Stimulated activated CD8-positive, alpha-beta memory T cell treated with anti-CD3 and anti-CD28 coated beads, Interleukin-4, amount 100 ng/mL, for 24 hours (primary cell): ENCODE data around the gene TSC22D3.
"Not testable (repeated sequence)": the region's sequence is repeated elsewhere in the genome, so short reads cannot be mapped to it uniquely, and the experiment has no call there.

Experiments
- DNase-seq: peaks from one replicate; pipeline ENCODE4 v3.0.0-alpha.2; 2020; ENCODE audit warnings: low read depth

Gene TSC22D3

DNA sequence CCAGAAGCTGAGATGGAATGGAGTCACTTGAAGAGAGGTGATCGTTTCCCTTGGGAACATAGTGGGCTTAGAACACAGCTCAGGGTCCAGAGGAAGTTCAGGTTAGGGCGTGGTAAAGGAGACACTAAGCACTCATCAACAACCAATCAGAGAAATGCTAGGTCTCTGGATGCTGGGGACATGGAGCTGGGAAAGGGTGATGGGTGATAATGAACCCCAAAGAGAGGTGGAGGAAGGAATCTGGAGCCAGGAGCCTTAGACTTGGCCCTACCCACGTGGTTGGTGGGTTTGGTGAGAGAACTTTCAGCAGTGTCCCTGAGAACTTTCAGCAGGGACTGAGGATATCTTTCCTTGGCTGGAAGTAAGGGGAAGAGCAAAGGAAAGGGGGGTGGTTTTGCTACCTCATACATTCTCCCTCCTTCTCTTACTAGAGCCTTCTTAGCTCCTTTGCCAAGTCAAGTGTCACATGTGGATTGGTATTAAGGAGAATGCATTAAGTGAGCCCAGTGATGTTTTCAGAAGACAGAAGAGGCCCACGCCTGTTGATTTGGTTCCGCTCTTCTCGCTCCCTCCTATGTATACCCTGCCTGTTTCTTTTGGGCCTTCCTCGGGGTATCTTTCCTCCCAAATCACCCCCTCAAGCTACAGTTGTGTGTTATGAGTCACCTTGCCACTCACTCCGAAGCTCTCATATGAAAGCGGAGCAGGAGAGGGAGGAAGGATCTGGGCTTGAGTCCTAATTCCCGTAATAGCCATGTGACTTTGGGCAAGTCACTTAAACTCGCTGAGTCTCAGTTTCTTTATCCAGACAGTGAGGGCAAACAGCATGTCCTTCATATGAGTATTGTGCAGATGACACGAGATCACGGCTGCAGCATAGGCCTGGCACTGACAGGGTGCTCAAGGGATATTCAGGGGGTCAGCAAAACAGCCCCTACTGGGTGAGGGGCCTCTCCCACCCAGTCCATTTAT is 63.1 kb downstream of the TSC22D3 start:
- DNase-seq, result no peak

DNA sequence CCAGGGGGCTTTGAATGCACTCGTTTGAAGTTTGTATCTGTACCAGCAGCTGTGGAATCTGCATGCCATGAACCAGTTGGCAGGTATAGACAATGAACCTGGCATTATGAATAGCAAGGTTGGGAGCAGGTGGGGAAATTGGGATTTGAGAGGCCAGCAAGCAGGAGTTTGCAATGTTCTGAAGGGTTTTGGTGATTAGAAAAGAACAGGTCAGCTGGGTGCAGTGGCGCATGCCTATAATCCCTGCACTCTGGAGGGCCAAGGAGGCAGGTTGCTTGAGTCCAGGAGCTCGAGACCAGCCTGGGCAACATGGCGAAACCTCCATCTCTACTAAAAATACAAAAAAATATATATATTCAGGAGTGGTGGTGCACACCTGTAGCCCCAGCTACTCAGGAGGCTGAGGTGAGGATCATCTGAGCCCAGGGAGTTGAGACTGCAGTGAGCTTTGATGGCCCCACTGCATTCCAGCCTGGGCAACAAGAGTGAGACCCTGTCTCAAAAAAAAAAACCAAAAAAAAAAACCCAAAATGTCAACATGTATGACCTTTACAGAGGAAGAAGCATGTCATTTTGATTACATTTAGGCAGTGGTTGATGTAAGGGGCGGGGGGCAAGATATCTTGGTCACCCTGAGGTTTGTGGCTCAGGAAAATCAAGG is 63.9 kb downstream of the TSC22D3 start:
- no peak for DNase-seq

- DNase-seq, result no peak
Observed at GRCh38 chrX:107710617-107711391, 64.8 kb downstream of the TSC22D3 start.

DNA sequence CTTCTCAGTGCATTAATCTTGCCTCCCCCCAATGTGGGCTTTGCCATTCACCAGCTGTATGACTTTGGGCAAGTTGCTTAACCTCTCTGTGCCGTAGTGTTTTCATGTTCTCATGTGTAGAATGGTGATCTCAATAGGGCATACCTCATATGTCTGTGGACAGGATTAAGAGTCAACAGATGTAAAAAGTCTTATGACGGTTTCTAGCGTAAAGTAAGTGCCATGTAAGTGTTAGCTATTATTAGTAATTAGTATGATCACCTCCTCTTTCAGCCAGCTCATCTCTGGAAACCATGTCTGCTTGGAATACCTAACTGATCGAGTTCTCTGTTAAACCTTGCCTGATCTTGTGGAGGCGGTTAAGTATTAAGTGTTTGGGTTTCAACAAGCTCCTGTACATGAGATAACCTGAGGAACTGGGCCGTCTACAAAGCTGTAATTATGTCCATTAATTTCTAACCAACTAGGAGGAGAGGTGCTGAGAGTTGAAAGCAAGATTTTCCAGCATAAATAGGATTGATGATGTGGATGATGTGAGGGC is 66.3 kb downstream of the TSC22D3 start:
- DNase-seq, result no peak

GRCh38 chrX:107708762-107709161 is 66.8 kb downstream of the TSC22D3 start:
- DNase-seq, result no peak

- DNase-seq, result no peak
Observed at GRCh38 chrX:107707866-107708265, 67.7 kb downstream of the TSC22D3 start.

- DNase-seq, result no peak
Observed at GRCh38 chrX:107706309-107706708, 69.3 kb downstream of the TSC22D3 start.

- no peak for DNase-seq
Observed at GRCh38 chrX:107704587-107704986, 71.0 kb downstream of the TSC22D3 start.

DNA sequence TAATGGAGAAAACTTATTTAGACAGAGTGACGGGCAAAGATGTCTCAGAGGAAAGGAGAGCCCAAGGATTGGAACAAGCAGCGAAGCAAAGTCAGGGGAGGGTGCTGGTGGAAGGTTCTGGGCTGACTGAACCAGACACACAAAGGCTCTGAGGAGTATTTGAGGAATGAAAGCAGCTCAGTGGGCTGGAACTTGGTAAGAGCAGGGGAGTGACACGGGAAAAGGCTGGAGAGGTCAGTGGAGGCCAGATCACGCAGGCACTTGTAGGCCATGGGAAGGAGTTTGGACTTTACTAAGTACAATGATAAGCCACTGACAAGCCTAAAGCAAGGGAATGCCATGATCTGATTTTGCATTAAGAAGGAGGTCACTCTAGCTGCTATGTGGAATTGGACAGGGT is 71.4 kb downstream of the TSC22D3 start:
- no peak for DNase-seq

DNA sequence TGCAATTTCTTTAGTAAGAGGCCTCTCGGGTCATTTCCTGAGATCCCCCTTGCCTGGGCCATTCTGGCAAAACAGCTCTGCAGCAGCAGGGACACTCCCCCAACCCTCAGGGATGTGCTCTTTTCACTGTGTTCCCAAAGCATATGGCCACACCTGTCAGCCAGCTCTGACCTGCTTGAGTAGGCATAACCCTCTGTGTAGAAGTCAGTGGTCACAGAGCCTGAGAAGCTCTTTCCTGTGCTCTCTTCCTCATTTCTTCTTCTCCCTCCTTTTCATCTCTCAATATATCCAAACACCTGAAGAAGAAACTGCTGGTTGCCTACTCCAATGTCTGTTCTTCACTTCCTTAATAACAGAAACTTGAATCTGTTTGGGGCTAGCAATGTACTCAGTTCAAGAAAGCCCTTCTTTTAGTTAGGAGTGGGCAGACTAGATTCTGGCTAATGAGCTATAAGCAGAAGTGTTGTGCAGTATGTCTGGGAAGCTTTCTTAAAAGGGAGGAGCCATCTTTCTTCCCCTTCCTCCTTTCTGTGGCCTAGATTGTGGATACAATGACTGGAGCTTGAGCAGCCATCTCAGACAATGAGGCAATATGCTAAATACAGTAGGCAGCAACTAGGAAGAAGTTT is 74.0 kb downstream of the TSC22D3 start:
- DNase-seq, result no peak

DNA sequence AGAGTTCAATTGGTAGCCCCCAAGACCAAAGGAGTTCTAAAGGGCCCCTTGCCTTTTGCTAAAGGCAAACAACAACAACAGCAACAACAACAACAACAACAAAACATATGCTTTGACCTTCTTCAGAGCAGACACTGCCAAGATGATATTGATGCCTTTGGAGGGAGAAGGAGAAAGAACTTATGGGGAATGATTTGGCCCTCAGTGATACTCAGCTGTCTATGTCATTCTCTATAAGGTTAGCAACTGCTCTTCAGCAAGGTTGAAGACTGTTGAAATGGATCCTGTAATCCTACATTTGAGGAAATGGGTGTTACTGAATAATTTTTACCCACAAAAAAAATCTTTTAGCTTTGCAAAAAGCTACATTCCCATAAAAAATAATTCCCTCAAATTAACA is 74.8 kb downstream of the TSC22D3 start:
- no peak for DNase-seq

DNA sequence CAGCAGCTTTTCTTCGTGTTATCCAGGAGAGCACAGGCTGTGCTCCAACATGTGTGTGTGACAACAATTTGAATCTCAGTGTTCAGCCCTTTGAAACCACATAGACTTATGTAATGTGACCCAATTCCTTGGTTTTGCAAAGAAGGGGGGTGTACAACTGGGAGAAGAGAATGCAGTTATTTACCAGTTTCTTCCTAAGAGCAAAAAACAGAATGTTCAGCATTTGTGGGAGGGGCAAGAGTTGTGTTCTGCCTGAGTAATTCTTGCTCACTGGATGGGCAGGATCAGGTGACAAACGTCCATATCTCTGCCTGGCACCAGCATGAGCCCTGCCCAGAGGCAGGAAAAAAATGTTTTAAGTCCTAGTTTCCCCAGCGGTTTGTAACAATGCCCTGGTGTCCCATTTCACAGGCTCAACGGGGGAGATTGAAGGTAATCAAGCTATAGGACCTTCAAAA is 75.2 kb downstream of the TSC22D3 start:
- no peak for DNase-seq

DNA sequence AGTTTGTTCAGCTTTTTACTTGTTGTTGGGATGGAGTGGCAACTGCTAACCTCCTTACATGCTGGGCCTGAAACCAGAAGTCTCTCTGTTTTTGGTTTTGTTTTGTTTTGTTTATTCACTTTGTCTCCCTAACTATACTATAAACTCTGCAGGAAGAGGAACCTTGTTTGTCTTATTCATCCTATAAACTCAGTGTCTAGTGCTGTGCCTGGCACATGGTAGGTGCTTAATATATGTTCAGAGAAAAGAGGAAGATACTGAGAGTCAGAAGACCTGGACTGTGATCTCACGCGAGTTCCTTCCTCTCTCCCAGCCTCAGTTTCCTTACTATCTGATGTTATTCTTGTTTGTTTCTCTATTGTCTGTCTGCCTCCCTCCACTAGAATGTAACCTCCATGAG is 76.0 kb downstream of the TSC22D3 start:
- DNase-seq, result no peak

- DNase-seq, result no peak
Observed at GRCh38 chrX:107691024-107691448, 84.6 kb downstream of the TSC22D3 start.

GRCh38 chrX:107687445-107687844 is 88.1 kb downstream of the TSC22D3 start:
- no peak for DNase-seq

GRCh38 chrX:107686792-107687191 is 88.8 kb downstream of the TSC22D3 start:
- DNase-seq, result no peak

GRCh38 chrX:107686026-107686425 is 89.6 kb downstream of the TSC22D3 start:
- no peak for DNase-seq

GRCh38 chrX:107685586-107685985 is 90.0 kb downstream of the TSC22D3 start:
- DNase-seq, result not testable (repeated sequence)

DNA sequence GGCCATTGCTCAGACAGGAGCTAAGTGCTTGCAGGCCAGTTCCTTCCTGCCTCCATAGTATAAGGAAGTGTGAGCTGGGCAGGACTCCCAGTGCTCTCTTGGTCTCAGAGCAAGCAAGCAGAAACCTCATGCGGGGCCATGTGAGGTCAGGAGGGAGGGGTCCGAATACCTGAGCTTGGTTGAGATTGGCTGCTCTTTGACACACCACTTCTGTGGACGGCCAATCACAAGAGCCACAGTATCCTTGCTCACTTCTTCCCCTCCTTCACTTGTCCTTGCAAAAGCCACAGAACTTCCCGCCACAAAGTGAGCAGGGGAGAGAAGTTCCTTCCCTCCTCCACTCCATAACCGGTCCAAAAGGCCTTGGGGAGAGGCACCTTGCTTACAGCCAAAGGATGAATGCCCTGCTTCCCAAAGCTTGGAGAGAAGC is 90.6 kb downstream of the TSC22D3 start:
- DNase-seq, result no peak

DNA sequence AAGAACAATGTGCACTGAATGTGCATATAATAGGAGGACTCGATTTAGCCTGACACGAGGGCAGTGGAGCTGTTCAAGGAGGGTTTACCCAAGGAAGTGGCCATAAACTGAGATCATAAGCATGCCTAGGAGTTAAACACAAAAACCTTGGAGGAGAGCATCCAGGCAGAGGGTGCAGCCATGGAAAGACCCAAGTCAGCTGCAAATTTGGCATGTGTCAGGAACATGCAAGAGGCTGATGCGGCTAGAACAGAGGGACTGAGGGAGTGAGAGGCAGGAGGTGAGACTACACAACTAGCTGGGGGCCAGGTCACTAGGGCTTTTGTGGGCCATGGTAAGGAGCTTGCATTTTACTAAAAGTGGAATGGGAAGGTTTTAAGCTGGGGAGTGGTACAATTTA is 91.7 kb downstream of the TSC22D3 start:
- no peak for DNase-seq

DNA sequence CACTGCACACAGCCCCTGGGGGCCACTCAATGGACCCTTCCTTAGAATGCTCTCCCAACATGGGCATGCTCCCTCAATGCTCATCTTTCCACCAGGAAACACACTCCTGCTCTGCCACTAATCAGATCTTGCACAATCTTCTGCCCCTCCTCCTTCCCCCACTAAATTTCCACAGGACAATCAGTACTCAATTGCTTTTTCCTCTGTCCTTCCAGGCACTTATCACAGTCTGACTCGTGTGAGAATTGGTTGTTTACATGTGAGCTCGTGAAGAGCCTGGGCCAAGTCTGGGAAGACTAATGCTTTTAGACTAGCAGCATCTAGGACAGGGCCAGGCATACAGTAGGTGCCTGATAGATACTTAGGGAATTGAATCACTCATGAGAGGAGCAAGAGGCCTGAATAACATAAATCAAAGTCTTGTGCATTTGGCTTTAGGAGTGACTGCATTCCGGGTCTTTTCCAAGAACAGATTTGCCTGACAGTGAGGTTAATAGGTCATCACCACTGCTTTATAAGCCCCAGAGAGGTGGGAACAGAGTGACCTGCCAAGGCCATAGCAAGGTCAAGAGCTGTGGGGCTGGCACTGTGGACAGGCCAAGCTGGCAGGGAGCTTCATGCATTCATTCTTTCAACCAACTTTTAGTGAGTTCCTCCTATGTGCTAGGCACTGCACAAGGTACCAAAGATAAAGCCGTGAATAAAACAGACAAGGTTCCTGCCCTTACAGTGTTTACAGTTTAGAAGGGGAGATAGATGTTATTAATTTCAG is 92.3 kb downstream of the TSC22D3 start:
- DNase-seq, result no peak
